HG02623 (cell line): Measurements from ENCODE around the gene SOX6.
"Not testable (repeated sequence)": the region's sequence is repeated elsewhere in the genome, so short reads cannot be mapped to it uniquely, and the experiment has no call there.

Experiments used
- ATAC-seq: cut with Tn5 transposase; IDR thresholded peaks from one replicate; pipeline ENCODE4 v1.9.1; 2021; ENCODE audit warnings: moderate library complexity; ENCODE audit not compliant: unreplicated experiment

SOX6 gene

DNA sequence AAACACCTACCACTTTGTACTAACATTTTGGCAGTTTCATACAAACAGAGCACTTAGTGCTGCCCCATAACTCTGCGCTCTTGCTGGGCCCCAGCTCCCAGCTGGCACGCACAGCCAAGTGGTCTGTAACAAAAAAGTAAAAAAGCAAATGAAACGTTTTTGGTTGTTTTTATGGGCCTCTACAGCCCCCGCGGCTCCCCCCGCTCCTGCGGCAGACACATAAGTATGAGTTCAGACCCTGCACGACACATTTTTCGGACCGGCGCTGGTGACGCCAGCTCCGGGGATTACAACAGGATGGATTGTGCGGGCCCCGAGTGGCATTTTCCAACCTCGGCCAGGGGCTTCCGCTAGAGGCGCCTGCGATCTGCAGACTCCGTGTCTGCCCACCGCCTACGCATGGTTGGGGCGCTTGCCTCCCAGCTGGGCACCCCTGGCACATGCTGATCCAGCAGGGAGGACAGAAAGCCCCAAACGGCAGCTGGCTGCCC, 418.2 kb downstream of the SOX6 start:
- no peak for ATAC-seq

DNA sequence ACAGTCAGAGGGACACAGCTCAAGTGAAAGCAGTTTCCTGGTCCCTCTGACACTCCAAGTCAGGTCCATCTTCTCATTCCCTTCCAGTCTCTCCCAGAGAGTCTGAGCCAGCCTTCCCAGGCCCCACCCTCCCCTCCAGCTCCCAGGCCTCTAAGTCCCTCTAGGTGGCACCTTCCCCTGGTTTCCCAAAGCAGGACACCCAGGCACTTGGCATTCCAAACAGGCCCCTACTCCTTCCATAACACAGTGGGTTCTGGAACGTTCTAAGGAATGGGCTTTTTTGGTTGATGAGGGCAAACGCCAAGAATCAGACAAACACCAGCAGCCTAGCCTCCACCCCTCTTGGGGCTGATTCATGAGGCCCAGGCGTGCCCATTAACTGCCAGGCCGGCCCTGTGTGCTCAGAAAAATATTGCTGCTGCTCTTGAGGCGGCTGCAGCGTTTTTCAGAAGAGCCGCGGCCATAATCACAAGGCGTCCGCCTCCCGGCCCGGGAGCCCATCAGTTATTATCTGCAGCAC, 418.7 kb downstream of the SOX6 start:
- no peak for ATAC-seq

DNA sequence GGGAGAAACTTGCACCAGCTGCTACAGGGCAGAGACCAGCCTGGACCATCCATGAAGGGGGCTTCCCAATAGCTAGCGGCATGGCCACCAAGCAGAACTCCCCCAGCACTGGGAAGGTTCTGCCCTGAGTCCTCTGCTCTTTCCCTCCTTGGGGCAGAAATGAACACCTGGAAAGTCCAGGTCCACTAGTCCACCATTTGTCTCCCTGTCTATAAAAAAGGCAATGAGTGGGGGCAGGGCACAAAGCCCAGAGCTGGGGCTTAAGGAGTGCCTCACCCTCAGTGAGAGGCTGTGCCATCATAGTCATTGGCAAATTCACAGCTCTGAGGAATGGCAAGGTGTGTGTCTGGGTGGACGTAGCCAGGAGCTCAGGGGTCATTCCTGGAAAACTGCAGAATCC, 420.3 kb downstream of the SOX6 start:
- no peak for ATAC-seq

DNA sequence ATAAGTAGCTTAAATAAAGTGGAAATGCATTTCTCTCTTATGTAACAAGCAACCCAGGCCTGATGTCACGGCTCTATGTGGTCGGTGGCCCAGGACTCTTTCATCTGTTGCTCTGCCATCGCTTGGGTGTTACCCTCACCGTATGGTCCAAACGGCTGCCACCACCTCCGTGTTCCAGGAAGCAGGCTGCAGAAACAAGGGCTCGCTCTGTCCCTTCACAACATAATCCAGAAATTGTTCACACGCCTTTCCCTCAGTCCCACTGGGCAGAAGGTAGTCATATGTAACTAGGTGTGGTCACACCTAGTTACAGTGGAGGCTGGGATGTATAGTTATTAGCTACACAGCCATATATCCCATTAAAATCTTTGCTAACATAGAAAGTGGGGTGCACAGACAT, 421.0 kb downstream of the SOX6 start:
- no peak for ATAC-seq

DNA sequence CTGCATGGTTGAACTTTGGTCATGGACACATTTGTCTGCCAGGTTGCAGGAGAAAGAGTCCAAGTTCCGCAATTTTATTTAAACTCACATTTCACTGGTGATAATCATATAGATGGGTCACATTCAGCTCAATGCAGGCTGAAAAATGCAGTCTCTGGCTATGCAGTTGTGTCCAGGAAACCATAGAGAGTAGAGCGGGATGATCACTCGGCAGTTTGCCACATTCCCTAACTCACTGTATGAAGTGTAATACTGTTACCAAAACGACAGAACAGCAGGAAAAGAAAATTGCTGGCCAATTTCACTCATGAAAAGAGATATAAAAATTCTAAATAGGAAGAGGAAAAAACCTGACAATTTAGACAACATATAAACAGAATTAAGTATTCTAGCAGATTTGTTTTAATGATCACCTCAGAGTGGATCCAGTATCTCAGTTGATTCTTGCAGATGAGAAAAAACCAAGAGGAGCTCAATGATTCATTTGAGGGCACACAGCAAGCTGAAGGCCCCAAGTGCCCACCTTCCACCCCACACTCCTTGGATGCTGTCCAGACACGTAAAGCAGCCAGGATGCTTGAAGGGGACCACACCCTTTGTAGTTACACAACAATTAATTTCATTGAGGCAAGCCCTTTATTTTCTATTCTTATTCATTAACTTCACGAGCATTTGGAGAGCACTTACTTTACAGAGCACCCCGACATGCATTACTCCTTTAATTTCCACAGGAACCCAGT, 422.3 kb downstream of the SOX6 start:
- ATAC-seq = no peak

DNA sequence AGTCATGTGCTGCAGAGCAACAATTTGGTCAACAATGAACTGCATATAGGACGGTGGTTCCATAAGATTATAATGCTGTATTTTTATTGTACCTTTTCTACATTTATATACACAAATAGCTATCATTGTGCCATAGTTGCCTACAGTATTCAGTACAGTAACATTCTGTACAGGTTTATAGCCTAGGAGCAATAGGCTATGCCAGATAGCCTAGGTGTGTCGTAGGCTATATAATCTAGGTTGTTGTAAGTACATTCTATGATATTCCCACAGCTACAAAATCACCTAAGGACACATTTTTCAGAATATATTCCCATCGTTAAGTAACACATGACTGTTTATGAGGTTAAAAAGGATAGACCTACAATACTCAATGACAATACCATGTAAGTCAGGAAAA, 423.9 kb downstream of the SOX6 start:
- no peak for ATAC-seq

DNA sequence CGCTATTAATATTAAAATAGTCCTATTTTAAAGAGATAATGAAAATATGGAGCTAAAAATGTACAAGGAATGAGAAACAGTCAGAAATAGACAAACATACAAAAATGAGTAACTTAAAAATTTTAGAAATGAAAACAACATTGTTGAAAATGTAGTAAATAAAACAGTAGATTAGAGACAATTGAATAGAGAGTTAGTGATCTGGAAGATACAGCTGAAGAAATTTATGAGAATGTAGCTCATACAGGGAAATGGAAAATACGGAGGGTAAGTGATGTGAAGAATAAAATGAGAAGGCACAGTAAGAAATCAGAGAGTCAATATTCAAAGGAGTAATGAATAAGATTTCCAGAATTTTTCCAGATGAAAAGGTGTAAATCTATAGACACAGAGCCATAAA, 424.8 kb downstream of the SOX6 start:
- ATAC-seq = no peak

DNA sequence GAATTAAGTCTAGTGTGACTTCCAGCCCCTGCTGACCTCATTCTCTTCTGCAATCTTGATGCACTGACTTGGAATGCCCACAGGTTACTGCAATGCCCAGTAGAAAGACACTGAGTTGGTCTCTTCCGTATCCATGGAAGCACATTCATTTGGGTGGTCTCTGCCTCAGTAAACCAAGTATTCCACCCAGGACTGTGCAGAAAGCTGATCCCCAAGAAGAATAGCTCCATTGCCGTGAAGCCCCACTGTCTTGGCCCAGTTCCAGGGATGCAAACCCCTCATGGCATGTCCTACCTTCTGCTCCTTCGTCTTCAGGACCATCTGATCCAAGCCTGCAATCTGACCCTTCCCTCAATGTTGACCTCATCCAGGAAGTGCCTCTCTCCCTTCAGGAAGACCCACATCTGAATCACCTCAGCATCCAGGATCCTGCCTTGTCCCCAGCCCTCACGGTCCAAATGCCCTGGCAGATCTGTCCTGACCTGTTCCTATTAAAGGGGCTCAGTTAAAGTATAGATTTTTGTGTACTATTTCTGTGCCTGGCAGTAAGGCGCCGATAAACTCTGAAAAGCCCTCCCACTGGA, 425.8 kb downstream of the SOX6 start:
- ATAC-seq = no peak

DNA sequence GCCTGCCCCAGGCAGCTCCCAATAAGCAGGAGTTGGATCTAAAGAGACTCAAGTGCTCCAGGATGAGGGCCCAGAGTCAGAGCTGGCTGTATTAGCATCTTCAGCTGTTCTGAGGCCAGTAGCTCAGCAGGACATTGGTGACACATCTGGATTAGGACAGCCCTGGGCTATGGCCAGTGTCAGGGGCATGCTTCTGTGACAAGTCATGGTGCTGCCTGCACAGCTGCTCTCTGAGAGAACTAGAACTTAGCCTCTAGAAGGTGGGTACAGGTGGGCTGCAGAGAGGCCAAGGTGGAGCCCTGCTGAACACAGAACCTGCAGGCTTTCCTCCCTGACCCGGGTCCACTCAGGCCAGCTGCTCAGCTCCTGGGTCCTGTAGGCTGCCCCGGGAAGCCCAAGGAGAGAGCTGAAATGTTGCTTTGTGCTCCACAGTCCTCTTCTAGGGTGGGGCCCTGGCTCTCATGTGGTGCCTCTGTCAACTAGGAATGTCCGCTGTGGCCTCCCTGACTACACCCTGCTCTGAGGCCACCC, 426.9 kb downstream of the SOX6 start:
- no peak for ATAC-seq

DNA sequence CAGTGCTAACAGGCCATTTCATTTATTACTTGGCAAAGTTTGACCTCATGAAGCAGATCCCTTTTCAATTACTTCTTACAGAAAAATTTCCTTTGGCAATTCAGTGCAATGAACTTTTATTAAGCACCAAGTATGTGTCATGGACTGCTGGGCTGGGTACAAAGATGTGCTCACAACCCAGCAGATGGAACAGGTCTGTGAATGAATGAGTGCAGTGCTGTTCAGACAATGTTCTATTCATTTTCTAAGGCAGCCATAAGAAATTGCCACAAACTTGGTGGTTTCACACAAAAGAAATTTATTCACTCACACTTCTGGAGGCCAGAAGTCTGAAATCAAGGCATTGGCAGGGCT, 428.5 kb downstream of the SOX6 start:
- no peak for ATAC-seq

DNA sequence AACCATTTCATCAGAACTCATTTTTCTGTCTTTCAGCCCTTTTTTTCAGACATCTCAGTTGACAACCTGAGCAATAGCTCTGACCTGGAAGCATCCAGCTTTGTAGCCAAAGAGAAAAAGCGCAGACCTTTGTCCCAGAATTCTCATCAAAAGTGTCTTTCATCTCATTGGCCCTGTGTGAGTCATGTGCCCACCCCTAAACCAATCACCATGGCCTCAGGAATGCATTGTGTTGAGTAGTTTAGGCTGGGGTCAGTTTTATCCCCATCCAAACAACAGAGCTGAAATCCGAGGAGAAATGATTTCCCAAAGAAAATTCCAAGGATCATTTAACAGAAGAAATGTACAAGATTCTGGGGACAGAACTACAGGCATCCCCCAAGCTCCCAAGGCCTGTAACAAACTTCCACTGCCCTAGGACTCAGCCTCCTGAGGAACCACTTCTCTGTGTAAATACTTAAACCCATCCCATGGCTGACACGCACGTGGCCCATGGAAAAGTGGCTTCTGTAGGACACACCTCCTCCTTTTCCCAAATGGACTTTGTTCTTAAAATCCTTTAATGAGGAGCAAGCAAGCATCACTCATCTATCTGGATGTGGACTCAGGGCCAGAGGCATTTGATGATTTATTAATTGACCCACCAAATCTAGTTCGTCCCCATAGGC, 429.0 kb downstream of the SOX6 start:
- no peak for ATAC-seq

DNA sequence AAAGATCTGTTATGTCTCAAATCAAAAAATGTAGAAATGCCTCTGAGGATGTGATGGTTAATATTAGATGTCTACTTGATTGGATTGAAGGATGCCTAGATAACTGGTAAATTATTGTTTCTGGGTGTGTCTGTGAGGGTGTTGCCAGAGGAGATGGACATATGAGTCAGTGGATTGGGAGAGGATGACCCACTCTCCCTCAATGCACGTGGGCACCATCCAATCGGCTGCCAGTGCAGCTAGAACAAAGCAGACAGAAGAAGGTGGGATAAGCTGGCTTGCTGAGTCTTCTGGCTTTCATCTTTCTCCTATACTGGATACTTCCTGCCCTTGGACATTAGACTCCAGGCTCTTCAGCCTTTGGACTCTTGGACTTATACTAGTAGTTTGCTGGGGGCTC, 430.3 kb downstream of the SOX6 start:
- ATAC-seq = no peak

DNA sequence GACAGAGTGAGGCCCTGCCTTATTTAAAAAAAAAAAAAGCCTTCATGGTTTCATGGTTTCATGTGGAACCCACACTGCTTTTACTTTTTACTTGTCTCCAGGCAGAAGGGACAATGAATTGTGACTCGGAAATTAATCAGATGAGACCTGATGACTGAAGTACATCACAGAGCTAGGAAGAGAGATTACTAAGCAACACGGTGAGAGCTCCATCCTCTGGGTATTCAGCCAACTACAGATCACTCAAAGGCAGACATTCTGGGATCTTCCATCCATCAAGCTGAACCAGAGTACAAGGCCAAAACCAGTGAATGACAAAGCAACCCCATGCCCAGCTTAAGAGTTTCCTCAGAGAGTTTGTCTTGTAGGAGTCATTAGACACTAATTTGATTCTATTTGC, 433.2 kb downstream of the SOX6 start:
- ATAC-seq = no peak

DNA sequence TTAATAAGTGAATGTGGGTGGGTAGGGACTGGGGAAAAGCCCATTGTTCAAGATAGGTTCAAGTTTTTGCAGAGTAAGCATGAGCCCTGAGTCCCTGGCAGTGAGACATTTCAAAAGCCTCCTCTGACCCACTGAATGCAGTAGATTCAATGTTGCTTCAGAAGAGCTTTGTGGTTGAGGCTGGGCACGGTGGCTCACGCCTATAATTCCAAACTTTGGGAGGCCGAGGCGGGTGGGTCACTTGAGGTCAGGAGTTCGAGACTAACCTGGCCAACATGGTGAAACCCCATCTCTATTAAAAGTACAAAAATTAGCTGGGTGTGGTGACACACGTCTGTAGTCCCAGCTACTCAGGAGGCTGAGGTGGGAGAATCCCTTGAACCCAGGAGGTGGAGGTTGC, 433.6 kb downstream of the SOX6 start:
- ATAC-seq = not testable (repeated sequence)

DNA sequence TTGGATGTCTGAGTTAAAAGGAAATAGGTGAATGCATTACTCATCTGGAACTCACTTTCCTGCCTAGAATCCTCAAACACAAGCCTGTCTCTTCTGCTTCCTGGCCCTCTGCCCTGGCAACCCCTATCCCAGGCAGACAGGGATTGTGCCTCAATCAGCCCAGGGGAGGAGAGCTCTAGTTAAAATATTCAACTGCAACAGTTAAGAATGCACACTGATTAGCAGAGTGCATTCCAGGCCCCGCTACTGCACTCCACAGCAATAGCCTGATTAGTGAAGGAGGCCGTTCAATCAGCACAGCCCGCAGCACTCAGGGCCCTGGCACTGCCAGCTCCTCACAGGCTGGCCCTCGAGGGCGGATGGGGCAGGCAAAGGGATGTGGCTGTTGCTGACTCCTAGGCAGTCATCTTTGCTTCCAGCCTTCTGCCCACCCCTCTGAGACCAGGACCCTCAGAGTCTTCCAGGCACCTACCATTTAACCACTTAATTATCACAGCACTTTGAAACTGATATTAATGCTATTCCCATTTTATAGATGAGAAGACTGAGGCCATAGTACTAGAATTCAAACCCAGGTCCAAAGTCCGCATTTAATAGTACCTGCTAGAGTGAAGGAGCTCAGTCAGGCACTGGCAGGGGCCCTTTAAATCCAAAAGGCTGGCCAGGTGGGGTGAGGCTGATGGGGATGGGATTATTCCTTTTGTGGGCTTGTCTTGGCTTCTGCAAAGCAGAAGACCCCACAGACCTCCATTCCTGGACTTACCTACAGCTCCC, 435.3 kb downstream of the SOX6 start:
- no peak for ATAC-seq

DNA sequence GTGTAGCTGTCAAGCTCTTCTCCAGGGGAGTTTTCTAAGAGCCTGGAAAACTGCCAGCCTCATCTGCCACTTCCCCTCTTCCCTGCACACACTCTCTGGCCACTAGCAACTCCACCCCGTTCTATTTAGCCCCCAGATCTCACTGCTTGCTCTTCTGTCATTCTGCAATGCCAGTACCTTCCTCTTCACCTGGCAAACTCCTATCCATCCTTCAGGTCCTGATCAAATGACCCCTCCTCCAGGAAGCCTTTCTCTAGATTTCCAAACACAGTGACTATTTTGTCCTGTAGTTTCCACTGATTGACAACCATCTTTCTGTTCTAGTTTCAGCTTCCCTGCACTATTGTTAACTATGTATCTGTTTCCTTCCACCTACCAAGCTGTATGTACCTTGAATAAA, 437.7 kb downstream of the SOX6 start:
- ATAC-seq = no peak

DNA sequence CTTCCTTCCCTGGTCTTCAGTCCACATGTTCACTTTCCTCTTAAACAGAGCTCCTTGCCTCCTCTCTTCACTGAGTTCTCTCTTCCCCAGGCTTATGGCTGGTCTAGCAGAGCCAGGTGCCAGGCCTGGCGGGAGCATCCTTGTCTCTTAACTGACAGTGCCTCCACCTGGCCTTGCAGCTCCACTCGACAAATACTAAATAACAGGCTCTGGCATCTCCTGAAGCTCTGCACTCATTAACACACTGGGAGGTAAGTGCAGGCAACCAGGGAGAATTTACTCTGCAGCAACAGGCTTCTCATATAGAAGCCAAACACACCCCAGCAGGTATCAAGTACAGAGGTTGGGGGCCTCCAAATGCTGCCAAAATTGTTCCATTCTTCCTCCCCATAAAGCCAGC, 438.1 kb downstream of the SOX6 start:
- ATAC-seq = no peak
